ENCODE results near the gene UNC13C. TPM values are rescaled to one million over a fixed set of nuclear protein-coding genes. Genes with fewer than 3 reads are reported as not detected.

UNC13C gene
- total RNA-seq, 1 donor: 0.81 TPM

DNA sequence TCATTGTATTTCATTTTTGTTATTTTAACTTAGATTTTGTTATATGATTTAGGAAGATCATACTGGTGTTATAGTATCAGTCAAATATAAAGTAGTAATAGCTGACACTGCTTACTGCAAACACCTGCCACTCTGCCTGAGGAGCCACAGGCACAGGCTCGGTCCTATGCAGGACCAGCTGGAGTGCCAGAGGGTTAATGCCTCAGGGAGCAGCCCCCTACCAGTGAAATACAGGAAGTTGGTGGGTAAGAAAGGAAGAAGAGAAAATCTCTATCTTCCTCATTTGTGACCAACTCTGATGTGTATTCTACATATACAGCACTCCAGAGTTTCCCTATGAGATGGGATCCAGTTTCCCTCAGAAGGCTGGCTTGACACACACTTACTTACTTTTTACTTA lies 593.3 kb downstream of the UNC13C start:
- no peak overlapping the region for H3K4me3 ChIP-seq (ENCODE audit: low read depth, low read length)
- no peak for DNase-seq (ENCODE audit: low read depth)
- TF ChIP-seq, protein P1, sequence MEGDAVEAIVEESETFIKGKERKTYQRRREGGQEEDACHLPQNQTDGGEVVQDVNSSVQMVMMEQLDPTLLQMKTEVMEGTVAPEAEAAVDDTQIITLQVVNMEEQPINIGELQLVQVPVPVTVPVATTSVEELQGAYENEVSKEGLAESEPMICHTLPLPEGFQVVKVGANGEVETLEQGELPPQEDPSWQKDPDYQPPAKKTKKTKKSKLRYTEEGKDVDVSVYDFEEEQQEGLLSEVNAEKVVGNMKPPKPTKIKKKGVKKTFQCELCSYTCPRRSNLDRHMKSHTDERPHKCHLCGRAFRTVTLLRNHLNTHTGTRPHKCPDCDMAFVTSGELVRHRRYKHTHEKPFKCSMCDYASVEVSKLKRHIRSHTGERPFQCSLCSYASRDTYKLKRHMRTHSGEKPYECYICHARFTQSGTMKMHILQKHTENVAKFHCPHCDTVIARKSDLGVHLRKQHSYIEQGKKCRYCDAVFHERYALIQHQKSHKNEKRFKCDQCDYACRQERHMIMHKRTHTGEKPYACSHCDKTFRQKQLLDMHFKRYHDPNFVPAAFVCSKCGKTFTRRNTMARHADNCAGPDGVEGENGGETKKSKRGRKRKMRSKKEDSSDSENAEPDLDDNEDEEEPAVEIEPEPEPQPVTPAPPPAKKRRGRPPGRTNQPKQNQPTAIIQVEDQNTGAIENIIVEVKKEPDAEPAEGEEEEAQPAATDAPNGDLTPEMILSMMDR (IDR thresholded peaks at IDR 0.05; ENCODE audit: insufficient read depth, low read length): no peak

DNA sequence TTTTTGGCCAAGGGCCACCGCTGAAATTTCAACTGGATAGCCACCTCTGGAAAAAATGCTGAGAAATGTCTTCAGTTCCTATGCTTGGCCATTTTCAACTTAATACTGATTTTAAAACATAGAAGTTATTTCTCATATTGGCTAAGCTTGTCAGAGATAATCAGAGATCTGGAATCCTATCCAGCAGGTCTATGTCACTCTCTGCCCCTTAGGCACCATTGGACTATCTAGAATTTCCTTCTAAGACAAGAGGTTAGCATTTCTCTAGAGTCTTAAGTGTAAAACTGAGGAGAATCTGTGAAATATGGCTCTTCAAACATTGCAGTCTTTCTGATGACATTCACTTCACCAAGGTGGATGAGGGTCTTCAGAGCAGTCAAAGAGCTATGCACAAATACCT lies 597.3 kb downstream of the UNC13C start:
- TF ChIP-seq, protein P1 (IDR thresholded peaks at IDR 0.05; ENCODE audit: insufficient read depth, low read length): no peak
- DNase-seq (ENCODE audit: low read depth): no peak
- H3K4me3 ChIP-seq (ENCODE audit: low read depth, low read length): no peak overlapping the region

DNA sequence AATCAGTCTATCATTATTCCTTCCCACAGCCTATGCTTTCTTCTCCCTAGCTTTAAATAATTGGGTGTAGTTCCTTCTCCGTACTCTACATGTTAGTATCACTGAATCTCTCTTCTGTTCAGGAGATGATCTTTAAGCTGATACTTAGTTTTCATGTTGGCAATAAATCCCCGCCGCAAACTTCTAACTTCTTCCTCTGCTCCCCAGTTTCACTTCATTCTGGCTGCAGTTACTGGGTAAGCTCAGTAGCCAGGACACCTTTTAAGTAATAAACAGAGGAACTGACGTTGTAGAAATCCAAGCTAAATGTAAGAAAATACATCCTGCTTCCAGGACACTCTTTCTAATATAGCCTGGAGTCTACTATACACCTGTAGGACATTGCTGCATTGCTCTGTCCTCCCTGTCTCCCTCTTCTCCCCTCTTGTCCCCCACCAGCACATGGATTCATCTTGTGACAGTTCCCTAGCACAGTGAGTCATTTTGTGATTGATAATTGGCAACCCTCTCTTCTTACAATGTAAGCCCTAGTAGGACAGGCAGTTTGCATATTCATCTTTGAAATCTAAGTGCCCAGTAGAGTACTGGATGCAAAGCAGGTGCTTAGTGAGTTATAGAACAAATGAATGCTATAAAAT lies 598.2 kb downstream of the UNC13C start:
- TF ChIP-seq, protein P1 (IDR thresholded peaks at IDR 0.05; ENCODE audit: insufficient read depth, low read length): no peak
- no peak for DNase-seq (ENCODE audit: low read depth)
- no peak overlapping the region for H3K4me3 ChIP-seq (ENCODE audit: low read depth, low read length)

DNA sequence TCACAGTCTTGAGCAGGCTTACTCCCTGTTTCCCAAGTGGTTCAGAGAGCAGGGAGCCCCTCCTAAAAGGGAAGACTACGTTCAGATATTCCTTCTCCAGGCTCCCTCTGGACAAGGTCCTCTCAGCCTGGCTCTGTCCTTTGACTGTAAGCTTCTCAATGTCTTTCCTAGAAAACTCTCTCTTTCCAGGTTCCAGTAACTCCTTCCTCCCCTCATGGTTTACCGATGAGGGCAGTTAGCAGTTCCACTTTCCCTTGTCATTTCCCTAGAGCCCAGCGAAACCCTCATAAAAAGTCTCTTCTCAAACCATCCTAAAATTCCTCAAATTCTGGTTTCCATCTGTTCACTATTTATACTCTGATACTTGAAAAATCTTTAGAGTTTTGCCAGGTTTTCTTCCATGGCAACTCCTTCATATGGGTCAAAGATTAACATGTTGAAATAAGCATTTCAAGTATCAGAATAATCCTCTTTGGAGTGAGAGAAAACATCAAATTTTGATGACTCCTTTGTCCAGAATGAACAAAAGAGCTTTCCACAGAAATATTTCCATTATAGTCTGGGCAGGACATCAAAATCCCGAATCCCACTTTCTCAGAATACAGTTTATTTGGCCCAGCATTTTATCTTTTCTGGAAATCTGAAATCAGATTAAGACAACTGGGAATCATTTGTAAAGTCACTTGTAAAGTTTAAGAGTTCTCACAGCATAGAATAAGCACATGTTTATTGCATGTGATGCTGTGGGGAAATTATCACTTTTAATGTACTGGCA lies 599.4 kb downstream of the UNC13C start:
- no peak for DNase-seq (ENCODE audit: low read depth)
- TF ChIP-seq, protein P1 (IDR thresholded peaks at IDR 0.05; ENCODE audit: insufficient read depth, low read length): no peak

DNA sequence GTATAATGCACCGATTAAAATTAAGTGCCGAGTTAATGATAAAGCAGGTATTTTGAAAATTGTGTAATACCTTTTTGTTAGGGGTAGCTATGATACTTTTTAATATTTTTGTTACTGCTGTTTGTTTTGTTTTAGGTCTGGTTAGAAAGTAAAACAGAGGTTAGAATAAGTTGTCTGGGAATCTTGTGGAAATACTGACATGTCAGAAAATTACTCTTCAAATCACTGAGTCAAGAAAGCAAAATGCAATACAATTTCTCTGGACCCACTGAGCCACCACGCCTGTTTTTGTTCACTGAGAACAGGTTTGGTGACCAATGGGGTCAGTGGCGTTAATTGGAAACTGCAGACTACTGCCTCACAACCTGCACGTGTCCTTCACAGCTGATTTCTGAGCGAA lies 601.6 kb downstream of the UNC13C start:
- TF ChIP-seq, protein P1 (IDR thresholded peaks at IDR 0.05; ENCODE audit: insufficient read depth, low read length): no peak
- DNase-seq (ENCODE audit: low read depth): no peak

More for the DNA sequence above, 599.4 kb downstream of the UNC13C start:
- no peak overlapping the region for H3K4me3 ChIP-seq (ENCODE audit: low read depth, low read length)

DNA sequence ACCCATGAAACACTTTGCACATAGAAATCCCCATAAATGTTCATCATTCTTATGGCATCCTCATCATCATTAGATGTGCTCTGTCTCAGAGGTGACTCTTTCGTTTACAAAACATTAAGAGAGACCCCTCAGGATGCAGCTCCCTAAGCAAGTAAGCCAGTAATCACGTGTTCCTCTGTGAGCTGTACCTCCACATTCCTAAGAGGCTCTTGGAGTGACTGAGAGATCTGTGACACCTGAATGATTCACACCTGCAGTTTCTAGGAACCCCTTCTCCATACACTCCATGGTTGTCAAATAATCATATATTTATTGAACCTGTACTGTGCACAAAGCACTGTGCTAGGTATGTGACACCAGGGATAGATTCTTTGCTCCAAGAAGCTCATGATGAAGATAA lies 602.4 kb downstream of the UNC13C start:
- no peak overlapping the region for H3K4me3 ChIP-seq (ENCODE audit: low read depth, low read length)
- TF ChIP-seq, protein P1 (IDR thresholded peaks at IDR 0.05; ENCODE audit: insufficient read depth, low read length): no peak
- no peak for DNase-seq (ENCODE audit: low read depth)

More for the DNA sequence above, 601.6 kb downstream of the UNC13C start:
- H3K4me3 ChIP-seq (ENCODE audit: low read depth, low read length): no peak overlapping the region
